Loucy (cell line): Measurements from ENCODE around the gene FAM20C.

ENCODE experiments used
- EZH2phosphoT487 ChIP-seq: fragments of 200-600 bp; IDR thresholded peaks from 2 replicates; pipeline ENCODE4 v1.6.1; 2018; ENCODE audit warnings: antibody characterized with exemption, mild to moderate bottlenecking, moderate library complexity, borderline replicate concordance
- TF ChIP-seq, protein P1 (sequence below): fragments of 200-600 bp; sonication (generic); conservative IDR thresholded peaks from 2 replicates; pipeline ENCODE4 v1.5.1; 2014; ENCODE audit warnings: mild to moderate bottlenecking, antibody characterized with exemption, low read length

DNA sequence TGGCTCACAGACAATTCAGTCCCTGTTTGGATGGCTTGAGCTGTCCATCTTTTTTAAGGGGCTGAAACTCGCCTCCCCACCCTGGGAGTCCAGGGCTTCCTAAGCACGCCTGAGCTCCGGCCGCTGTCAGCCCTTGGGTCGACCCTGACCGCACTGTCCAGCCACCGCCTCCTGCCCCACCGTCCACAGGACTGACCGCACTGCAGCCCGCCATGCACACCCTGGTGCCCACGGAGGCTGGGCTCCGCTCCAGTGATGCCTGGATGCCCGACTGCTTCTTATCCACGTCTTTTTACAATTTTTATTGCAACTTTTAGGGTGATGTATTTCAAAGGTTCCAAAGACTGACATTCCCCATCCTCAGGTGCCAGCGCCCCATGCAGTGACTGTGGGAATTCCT, 58.2 kb downstream of the FAM20C start:
- TF ChIP-seq, protein P1, sequence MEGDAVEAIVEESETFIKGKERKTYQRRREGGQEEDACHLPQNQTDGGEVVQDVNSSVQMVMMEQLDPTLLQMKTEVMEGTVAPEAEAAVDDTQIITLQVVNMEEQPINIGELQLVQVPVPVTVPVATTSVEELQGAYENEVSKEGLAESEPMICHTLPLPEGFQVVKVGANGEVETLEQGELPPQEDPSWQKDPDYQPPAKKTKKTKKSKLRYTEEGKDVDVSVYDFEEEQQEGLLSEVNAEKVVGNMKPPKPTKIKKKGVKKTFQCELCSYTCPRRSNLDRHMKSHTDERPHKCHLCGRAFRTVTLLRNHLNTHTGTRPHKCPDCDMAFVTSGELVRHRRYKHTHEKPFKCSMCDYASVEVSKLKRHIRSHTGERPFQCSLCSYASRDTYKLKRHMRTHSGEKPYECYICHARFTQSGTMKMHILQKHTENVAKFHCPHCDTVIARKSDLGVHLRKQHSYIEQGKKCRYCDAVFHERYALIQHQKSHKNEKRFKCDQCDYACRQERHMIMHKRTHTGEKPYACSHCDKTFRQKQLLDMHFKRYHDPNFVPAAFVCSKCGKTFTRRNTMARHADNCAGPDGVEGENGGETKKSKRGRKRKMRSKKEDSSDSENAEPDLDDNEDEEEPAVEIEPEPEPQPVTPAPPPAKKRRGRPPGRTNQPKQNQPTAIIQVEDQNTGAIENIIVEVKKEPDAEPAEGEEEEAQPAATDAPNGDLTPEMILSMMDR = no peak
- TF ChIP-seq EZH2phosphoT487 = no peak
